ENCODE results near the gene ATF2. TPM values are rescaled to one million over a fixed set of nuclear protein-coding genes. Genes with fewer than 3 reads are reported as not detected.

ATF2 gene
- total RNA-seq, 2 experiments from 2014 or later: 57.9 to 62.1 TPM

- DNase-seq: no peak
- CTCF ChIA-PET: interaction anchor here (1.3 kb wide), 1 partner anchor 34 kb away, joined by 3 read pairs; no protein-coding TSS in a partner anchor
- H3K4me1 Mint-ChIP-seq: peaks cover 39% of the 10 kb centered on the region
Observed at GRCh38 chr2:175152242-175152641, 15.8 kb downstream of the ATF2 start.

GRCh38 chr2:175151791-175152190 is 16.2 kb downstream of the ATF2 start:
- no peaks in the 10 kb centered on the region for H3K27me3 Mint-ChIP-seq
- CTCF ChIA-PET: interaction anchor here (1.3 kb wide), 1 partner anchor 35 kb away, joined by 3 read pairs; no protein-coding TSS in a partner anchor
- POLR2A ChIA-PET: no interaction called here
- peaks cover 37% of the 10 kb centered on the region for H3K4me1 Mint-ChIP-seq
- no peak for DNase-seq
- no peak overlapping the region for H3K27ac Mint-ChIP-seq
- H3K36me3 Mint-ChIP-seq (ENCODE audit: low read depth): peaks cover 30% of the 10 kb centered on the region
- H3K9me3 Mint-ChIP-seq: no peaks in the 10 kb centered on the region
- no peak overlapping the region for H3K4me3 Mint-ChIP-seq

More at GRCh38 chr2:175152242-175152641, 15.8 kb downstream of the ATF2 start:
- Mint-ChIP-seq H3K4me3 (no peak overlapping the region), H3K36me3 (ENCODE audit: low read depth) (peaks cover 33% of the 10 kb centered on the region), H3K9me3 (no peaks in the 10 kb centered on the region), H3K27me3 (no peaks in the 10 kb centered on the region), H3K27ac (no peak overlapping the region)
- POLR2A ChIA-PET: no interaction called here

GRCh38 chr2:175147186-175147585 is 20.8 kb downstream of the ATF2 start:
- ChIA-PET POLR2A (no interaction called here), CTCF (interaction anchor here (1.1 kb wide), 1 partner anchor 31 kb away, joined by 3 read pairs; no protein-coding TSS in a partner anchor)
- no peak overlapping the region for H3K27ac Mint-ChIP-seq
- DNase-seq: no peak
- H3K4me3 Mint-ChIP-seq: no peak overlapping the region
- H3K36me3 Mint-ChIP-seq (ENCODE audit: low read depth): peaks cover 31% of the 10 kb centered on the region
- no peaks in the 10 kb centered on the region for H3K27me3 Mint-ChIP-seq
- peaks cover 19% of the 10 kb centered on the region for H3K4me1 Mint-ChIP-seq
- H3K9me3 Mint-ChIP-seq: no peaks in the 10 kb centered on the region

- Mint-ChIP-seq H3K4me1 (peaks cover 7% of the 10 kb centered on the region), H3K9me3 (no peaks in the 10 kb centered on the region), H3K27me3 (no peaks in the 10 kb centered on the region), H3K36me3 (ENCODE audit: low read depth) (peaks cover 27% of the 10 kb centered on the region), H3K27ac (no peak overlapping the region), H3K4me3 (no peak overlapping the region)
- no peak for DNase-seq
- CTCF ChIA-PET: no interaction called here
- POLR2A ChIA-PET: no interaction called here
Observed at GRCh38 chr2:175143678-175144077, 24.3 kb downstream of the ATF2 start.

- ChIA-PET CTCF (interaction anchor here (0.8 kb wide), 1 partner anchor 23 kb away, joined by 4 read pairs; no protein-coding TSS in a partner anchor), POLR2A (no interaction called here)
- Mint-ChIP-seq H3K36me3 (ENCODE audit: low read depth) (peaks cover 26% of the 10 kb centered on the region), H3K27ac (no peak overlapping the region), H3K9me3 (no peaks in the 10 kb centered on the region), H3K27me3 (no peaks in the 10 kb centered on the region), H3K4me3 (no peak overlapping the region), H3K4me1 (peaks cover 7% of the 10 kb centered on the region)
- no peak for DNase-seq
Observed at GRCh38 chr2:175143191-175143590, 24.8 kb downstream of the ATF2 start.

GRCh38 chr2:175140332-175140731 is 27.7 kb downstream of the ATF2 start:
- DNase-seq: no peak
- no peaks in the 10 kb centered on the region for H3K9me3 Mint-ChIP-seq
- peaks cover 16% of the 10 kb centered on the region for H3K4me1 Mint-ChIP-seq
- H3K36me3 Mint-ChIP-seq (ENCODE audit: low read depth): peaks cover 29% of the 10 kb centered on the region
- no peaks in the 10 kb centered on the region for H3K27me3 Mint-ChIP-seq
- no peak overlapping the region for H3K27ac Mint-ChIP-seq
- no peak overlapping the region for H3K4me3 Mint-ChIP-seq
- CTCF ChIA-PET: no interaction called here
- POLR2A ChIA-PET: no interaction called here

- POLR2A ChIA-PET: no interaction called here
- H3K27ac Mint-ChIP-seq: no peak overlapping the region
- no peak overlapping the region for H3K4me3 Mint-ChIP-seq
- H3K36me3 Mint-ChIP-seq (ENCODE audit: low read depth): peaks cover 29% of the 10 kb centered on the region
- no peaks in the 10 kb centered on the region for H3K9me3 Mint-ChIP-seq
- no peak for DNase-seq
- peaks cover 16% of the 10 kb centered on the region for H3K4me1 Mint-ChIP-seq
- no peaks in the 10 kb centered on the region for H3K27me3 Mint-ChIP-seq
- CTCF ChIA-PET: interaction anchor here (1.2 to 1.8 kb wide), 2 partner anchors 13 to 18 kb away, joined by 4 to 6 read pairs; no protein-coding TSS in a partner anchor
Observed at GRCh38 chr2:175137793-175138192, 30.2 kb downstream of the ATF2 start.

- DNase-seq: no peak
- peaks cover 31% of the 10 kb centered on the region for H3K36me3 Mint-ChIP-seq (ENCODE audit: low read depth)
- no peak overlapping the region for H3K27ac Mint-ChIP-seq
- no peaks in the 10 kb centered on the region for H3K27me3 Mint-ChIP-seq
- H3K4me1 Mint-ChIP-seq: peaks cover 14% of the 10 kb centered on the region
- ChIA-PET CTCF (interaction anchor here (0.6 to 1.8 kb wide), 3 partner anchors 12 to 60 kb away, joined by 3 to 6 read pairs (median 5); no protein-coding TSS in a partner anchor), POLR2A (interaction anchor here (0.6 kb wide), 1 partner anchor 31 kb away, joined by 3 read pairs; no protein-coding TSS in a partner anchor)
- no peaks in the 10 kb centered on the region for H3K9me3 Mint-ChIP-seq
- H3K4me3 Mint-ChIP-seq: no peak overlapping the region
Observed at GRCh38 chr2:175136334-175137215, 31.4 kb downstream of the ATF2 start.

GRCh38 chr2:175135862-175136261 is 32.1 kb downstream of the ATF2 start:
- Mint-ChIP-seq H3K27me3 (no peaks in the 10 kb centered on the region), H3K9me3 (no peaks in the 10 kb centered on the region), H3K27ac (no peak overlapping the region), H3K36me3 (ENCODE audit: low read depth) (peaks cover 31% of the 10 kb centered on the region), H3K4me1 (peaks cover 14% of the 10 kb centered on the region), H3K4me3 (no peak overlapping the region)
- CTCF ChIA-PET: interaction anchor here (1.6 kb wide), 1 partner anchor 14 kb away, joined by 5 read pairs; no protein-coding TSS in a partner anchor
- DNase-seq: no peak
- POLR2A ChIA-PET: no interaction called here

- H3K27me3 Mint-ChIP-seq: no peaks in the 10 kb centered on the region
- no peak for DNase-seq
- no peaks in the 10 kb centered on the region for H3K9me3 Mint-ChIP-seq
- POLR2A ChIA-PET: no interaction called here
- H3K27ac Mint-ChIP-seq: no peak overlapping the region
- no peak overlapping the region for H3K4me3 Mint-ChIP-seq
- CTCF ChIA-PET: no interaction called here
- peaks cover 31% of the 10 kb centered on the region for H3K36me3 Mint-ChIP-seq (ENCODE audit: low read depth)
- H3K4me1 Mint-ChIP-seq: peaks cover 14% of the 10 kb centered on the region
Observed at GRCh38 chr2:175135177-175135576, 32.8 kb downstream of the ATF2 start.

GRCh38 chr2:175131252-175131651 is 36.8 kb downstream of the ATF2 start:
- CTCF ChIA-PET: no interaction called here
- peaks cover 2% of the 10 kb centered on the region for H3K4me1 Mint-ChIP-seq
- peaks cover 42% of the 10 kb centered on the region for H3K36me3 Mint-ChIP-seq (ENCODE audit: low read depth)
- no peak overlapping the region for H3K4me3 Mint-ChIP-seq
- DNase-seq: no peak
- H3K27me3 Mint-ChIP-seq: no peaks in the 10 kb centered on the region
- POLR2A ChIA-PET: no interaction called here
- H3K9me3 Mint-ChIP-seq: no peaks in the 10 kb centered on the region
- H3K27ac Mint-ChIP-seq: no peak overlapping the region

GRCh38 chr2:175126661-175127060 is 41.3 kb downstream of the ATF2 start:
- ChIA-PET POLR2A (no interaction called here), CTCF (no interaction called here)
- Mint-ChIP-seq H3K9me3 (no peaks in the 10 kb centered on the region), H3K27ac (no peak overlapping the region), H3K27me3 (no peaks in the 10 kb centered on the region), H3K4me1 (no peaks in the 10 kb centered on the region), H3K4me3 (no peak overlapping the region), H3K36me3 (ENCODE audit: low read depth) (peaks cover 29% of the 10 kb centered on the region)
- no peak for DNase-seq

GRCh38 chr2:175123254-175123653 is 44.7 kb downstream of the ATF2 start:
- no peaks in the 10 kb centered on the region for H3K9me3 Mint-ChIP-seq
- CTCF ChIA-PET: no interaction called here

More at GRCh38 chr2:175123254-175123653, 44.7 kb downstream of the ATF2 start:
- Mint-ChIP-seq H3K27me3 (no peaks in the 10 kb centered on the region), H3K4me1 (no peaks in the 10 kb centered on the region), H3K4me3 (no peak overlapping the region), H3K27ac (no peak overlapping the region), H3K36me3 (ENCODE audit: low read depth) (peaks cover 18% of the 10 kb centered on the region)
- POLR2A ChIA-PET: no interaction called here
- DNase-seq: no peak
